GM21723 (cell line): ENCODE results near the gene MEFV.
"Not testable (repeated sequence)": the region's sequence is repeated elsewhere in the genome, so short reads cannot be mapped to it uniquely, and the experiment has no call there.

Source experiments
- ATAC-seq: cut with Tn5 transposase; IDR thresholded peaks from one replicate; pipeline ENCODE4 v1.9.1; 2021; ENCODE audit warnings: mild to moderate bottlenecking, moderate library complexity; ENCODE audit not compliant: unreplicated experiment

Gene MEFV

GRCh38 chr16:3220839-3221238 lies 35.6 kb downstream of the MEFV start:
- no peak for ATAC-seq

GRCh38 chr16:3216263-3216640 lies 40.2 kb downstream of the MEFV start:
- ATAC-seq = no peak

- no peak for ATAC-seq
Measured at GRCh38 chr16:3215601-3216262, 40.7 kb downstream of the MEFV start.

GRCh38 chr16:3214904-3215600 lies 41.4 kb downstream of the MEFV start:
- ATAC-seq = no peak

GRCh38 chr16:3212567-3212966 lies 43.9 kb downstream of the MEFV start:
- ATAC-seq = no peak

GRCh38 chr16:3212006-3212405 lies 44.4 kb downstream of the MEFV start:
- ATAC-seq = no peak

- no peak for ATAC-seq
Measured at GRCh38 chr16:3207086-3207953, 49.1 kb downstream of the MEFV start.

GRCh38 chr16:3205939-3206338 lies 50.5 kb downstream of the MEFV start:
- not testable (repeated sequence) for ATAC-seq

GRCh38 chr16:3202903-3203539 lies 53.4 kb downstream of the MEFV start:
- ATAC-seq = no peak

- ATAC-seq = no peak
Measured at GRCh38 chr16:3198334-3199072, 57.9 kb downstream of the MEFV start.

- ATAC-seq = not testable (repeated sequence)
Measured at GRCh38 chr16:3197694-3198333, 58.6 kb downstream of the MEFV start.

GRCh38 chr16:3195975-3196374 lies 60.5 kb downstream of the MEFV start:
- ATAC-seq = no peak

- no peak for ATAC-seq
Measured at GRCh38 chr16:3194792-3195191, 61.6 kb downstream of the MEFV start.

- no peak for ATAC-seq
Measured at GRCh38 chr16:3193221-3194212, 62.9 kb downstream of the MEFV start.

GRCh38 chr16:3192476-3193019 lies 63.9 kb downstream of the MEFV start:
- no peak for ATAC-seq
